HFFc6 (cell line): ENCODE data around the gene ADAMTS15. TPM values are rescaled to one million over a fixed set of nuclear protein-coding genes. Genes with fewer than 3 reads are reported as not detected.
A peak's percentile ranks its signal among the peaks of the same experiment; 100 is the strongest.

Experiments used
- DNase-seq: peaks from one replicate; pipeline ENCODE4 v3.0.0-alpha.2; 2018
- H3K27ac Mint-ChIP-seq: 2 replicates; pipeline ENCODE4 v1.8.0; 2020; ENCODE audit warnings: mild to moderate bottlenecking, mixed read lengths
- H3K27me3 Mint-ChIP-seq: 2 replicates; pipeline ENCODE4 v1.8.0; 2021; ENCODE audit warnings: mild to moderate bottlenecking, moderate library complexity, mixed read lengths; ENCODE audit not compliant: insufficient read depth
- H3K36me3 Mint-ChIP-seq: 2 replicates; pipeline ENCODE4 v1.8.0; 2021; ENCODE audit warnings: low read depth, mixed read lengths
- H3K4me1 Mint-ChIP-seq: 2 replicates; pipeline ENCODE4 v1.8.0; 2020; ENCODE audit warnings: low read depth, mixed read lengths
- H3K4me3 Mint-ChIP-seq: 2 replicates; pipeline ENCODE4 v1.8.0; 2020; ENCODE audit warnings: mild to moderate bottlenecking, moderate library complexity, mixed read lengths
- H3K9me3 Mint-ChIP-seq: 2 replicates; pipeline ENCODE4 v1.8.0; 2020; ENCODE audit warnings: mild to moderate bottlenecking, mixed read lengths
- CTCF ChIP-seq: fragments of 200-600 bp; sonication (generic); IDR thresholded peaks from 2 replicates; pipeline ENCODE4 v1.5.0; 2021; ENCODE audit warnings: antibody characterized with exemption, mild to moderate bottlenecking
- total RNA-seq, 6 experiments: library from RNA; stranded (reverse); fragmentation: NEBNext Ultra II Directional; extraction: Animal tissue kit (Norgen Biotek cat#: 25700); gene quantifications; 2 replicates in 1 of 6; 3 replicates in 5 of 6; pipeline ENCODE4 v1.2.3, GENCODE V29; 2021

The ADAMTS15 gene
- total RNA-seq, 6 experiments from 2014 or later: 0.21 to 1.1 (median 0.94) TPM

GRCh38 chr11:130403271-130403804 is 45.1 kb upstream of the ADAMTS15 start:
- TF ChIP-seq CTCF: no peak
- no peaks in the 10 kb centered on the region for H3K9me3 Mint-ChIP-seq
- DNase-seq: peak; percentile 83
- no peaks in the 10 kb centered on the region for H3K36me3 Mint-ChIP-seq
- H3K4me1 Mint-ChIP-seq: peaks cover 53% of the 10 kb centered on the region
- H3K27me3 Mint-ChIP-seq: peaks cover 12% of the 10 kb centered on the region
- peak overlapping the region; percentile 85 for H3K27ac Mint-ChIP-seq
- peak overlapping the region; percentile 78 for H3K4me3 Mint-ChIP-seq

- TF ChIP-seq CTCF: no peak
- H3K27me3 Mint-ChIP-seq: peaks cover 8% of the 10 kb centered on the region
- no peaks in the 10 kb centered on the region for H3K36me3 Mint-ChIP-seq
- H3K9me3 Mint-ChIP-seq: no peaks in the 10 kb centered on the region
- peak overlapping the region; percentile 85 for H3K27ac Mint-ChIP-seq
- DNase-seq: no peak
- peak overlapping the region; percentile 78 for H3K4me3 Mint-ChIP-seq
- H3K4me1 Mint-ChIP-seq: peaks cover 60% of the 10 kb centered on the region
Observed at GRCh38 chr11:130403967-130404366, 44.5 kb upstream of the ADAMTS15 start.

- Mint-ChIP-seq H3K4me3 (no peak overlapping the region), H3K9me3 (no peaks in the 10 kb centered on the region), H3K36me3 (no peaks in the 10 kb centered on the region), H3K27ac (no peak overlapping the region), H3K4me1 (peaks cover 66% of the 10 kb centered on the region), H3K27me3 (peaks cover 8% of the 10 kb centered on the region)
- DNase-seq: no peak
- no peak for TF ChIP-seq CTCF
Observed at GRCh38 chr11:130404727-130405126, 43.7 kb upstream of the ADAMTS15 start.

GRCh38 chr11:130405428-130405827 is 43.0 kb upstream of the ADAMTS15 start:
- TF ChIP-seq CTCF: no peak
- DNase-seq: no peak
- Mint-ChIP-seq H3K4me1 (peaks cover 59% of the 10 kb centered on the region), H3K36me3 (no peaks in the 10 kb centered on the region), H3K27ac (no peak overlapping the region), H3K4me3 (no peak overlapping the region), H3K9me3 (no peaks in the 10 kb centered on the region), H3K27me3 (peaks cover 8% of the 10 kb centered on the region)

GRCh38 chr11:130407978-130408377 is 40.5 kb upstream of the ADAMTS15 start:
- Mint-ChIP-seq H3K4me3 (peak overlapping the region; percentile 26), H3K27me3 (peaks cover 15% of the 10 kb centered on the region), H3K4me1 (peaks cover 42% of the 10 kb centered on the region), H3K9me3 (no peaks in the 10 kb centered on the region), H3K36me3 (no peaks in the 10 kb centered on the region), H3K27ac (peak overlapping the region; percentile 47)
- TF ChIP-seq CTCF: no peak
- peak; percentile 92 for DNase-seq
